LNCaP clone FGC (cell line): ENCODE results near the gene GNRHR.
"Not testable (repeated sequence)": the region's sequence is repeated elsewhere in the genome, so short reads cannot be mapped to it uniquely, and the experiment has no call there.

Source experiments
- DNase-seq: peaks from one replicate; pipeline ENCODE4 v3.0.0-alpha.2; 2011; ENCODE audit warnings: low read depth
- H3K4me3 ChIP-seq: 2 replicates; pipeline ENCODE4 v1.5.1; 2011; ENCODE audit warnings: mild to moderate bottlenecking, low read depth, low read length, control low read depth
- TF ChIP-seq, protein P1 (sequence below): IDR thresholded peaks from 2 replicates; pipeline ENCODE4 v1.5.1; 2012; ENCODE audit warnings: mild to moderate bottlenecking; ENCODE audit not compliant: control insufficient read depth, insufficient read depth; ENCODE audit errors: extremely low read depth

GNRHR gene

DNA sequence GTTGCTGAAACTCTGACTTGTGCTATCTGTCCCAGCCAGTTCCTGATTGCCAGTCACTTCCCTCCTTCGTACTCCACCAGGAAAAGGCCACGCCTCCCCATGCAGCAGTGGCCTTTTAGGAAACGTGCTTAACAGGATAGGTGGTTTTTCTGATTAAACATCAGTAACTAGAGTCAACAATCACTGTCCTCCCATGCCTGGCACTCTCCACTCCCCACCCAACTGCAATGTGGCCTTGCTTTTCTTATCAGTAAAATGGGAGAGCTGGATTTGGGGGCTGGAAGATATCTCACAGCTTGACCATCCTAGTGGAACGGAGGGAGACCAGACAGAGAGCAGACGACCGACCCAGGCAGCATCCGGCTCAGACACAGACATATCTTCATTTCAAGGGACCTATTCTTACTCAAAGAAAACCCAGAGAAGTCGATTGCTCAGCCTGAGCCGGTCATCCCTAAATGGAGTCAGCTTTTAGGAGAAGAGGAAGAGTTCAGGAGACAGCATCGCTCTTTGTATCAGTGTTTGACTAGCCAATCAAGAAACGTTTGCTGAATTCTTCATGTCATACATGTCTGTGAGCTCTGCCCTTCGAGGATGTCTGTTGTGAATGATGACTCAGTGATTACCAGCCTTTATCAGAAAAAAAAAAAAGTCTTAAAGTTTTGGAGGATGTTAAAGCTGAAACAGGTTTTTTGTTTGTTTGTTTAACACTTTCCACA, 40.5 kb downstream of the GNRHR start:
- 0 out of 2 replicates have a peak overlapping the region, but pooled peaks have one; percentile 6 for H3K4me3 ChIP-seq
- TF ChIP-seq, protein P1, sequence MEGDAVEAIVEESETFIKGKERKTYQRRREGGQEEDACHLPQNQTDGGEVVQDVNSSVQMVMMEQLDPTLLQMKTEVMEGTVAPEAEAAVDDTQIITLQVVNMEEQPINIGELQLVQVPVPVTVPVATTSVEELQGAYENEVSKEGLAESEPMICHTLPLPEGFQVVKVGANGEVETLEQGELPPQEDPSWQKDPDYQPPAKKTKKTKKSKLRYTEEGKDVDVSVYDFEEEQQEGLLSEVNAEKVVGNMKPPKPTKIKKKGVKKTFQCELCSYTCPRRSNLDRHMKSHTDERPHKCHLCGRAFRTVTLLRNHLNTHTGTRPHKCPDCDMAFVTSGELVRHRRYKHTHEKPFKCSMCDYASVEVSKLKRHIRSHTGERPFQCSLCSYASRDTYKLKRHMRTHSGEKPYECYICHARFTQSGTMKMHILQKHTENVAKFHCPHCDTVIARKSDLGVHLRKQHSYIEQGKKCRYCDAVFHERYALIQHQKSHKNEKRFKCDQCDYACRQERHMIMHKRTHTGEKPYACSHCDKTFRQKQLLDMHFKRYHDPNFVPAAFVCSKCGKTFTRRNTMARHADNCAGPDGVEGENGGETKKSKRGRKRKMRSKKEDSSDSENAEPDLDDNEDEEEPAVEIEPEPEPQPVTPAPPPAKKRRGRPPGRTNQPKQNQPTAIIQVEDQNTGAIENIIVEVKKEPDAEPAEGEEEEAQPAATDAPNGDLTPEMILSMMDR, result no peak
- DNase-seq, result peak; percentile 89

DNA sequence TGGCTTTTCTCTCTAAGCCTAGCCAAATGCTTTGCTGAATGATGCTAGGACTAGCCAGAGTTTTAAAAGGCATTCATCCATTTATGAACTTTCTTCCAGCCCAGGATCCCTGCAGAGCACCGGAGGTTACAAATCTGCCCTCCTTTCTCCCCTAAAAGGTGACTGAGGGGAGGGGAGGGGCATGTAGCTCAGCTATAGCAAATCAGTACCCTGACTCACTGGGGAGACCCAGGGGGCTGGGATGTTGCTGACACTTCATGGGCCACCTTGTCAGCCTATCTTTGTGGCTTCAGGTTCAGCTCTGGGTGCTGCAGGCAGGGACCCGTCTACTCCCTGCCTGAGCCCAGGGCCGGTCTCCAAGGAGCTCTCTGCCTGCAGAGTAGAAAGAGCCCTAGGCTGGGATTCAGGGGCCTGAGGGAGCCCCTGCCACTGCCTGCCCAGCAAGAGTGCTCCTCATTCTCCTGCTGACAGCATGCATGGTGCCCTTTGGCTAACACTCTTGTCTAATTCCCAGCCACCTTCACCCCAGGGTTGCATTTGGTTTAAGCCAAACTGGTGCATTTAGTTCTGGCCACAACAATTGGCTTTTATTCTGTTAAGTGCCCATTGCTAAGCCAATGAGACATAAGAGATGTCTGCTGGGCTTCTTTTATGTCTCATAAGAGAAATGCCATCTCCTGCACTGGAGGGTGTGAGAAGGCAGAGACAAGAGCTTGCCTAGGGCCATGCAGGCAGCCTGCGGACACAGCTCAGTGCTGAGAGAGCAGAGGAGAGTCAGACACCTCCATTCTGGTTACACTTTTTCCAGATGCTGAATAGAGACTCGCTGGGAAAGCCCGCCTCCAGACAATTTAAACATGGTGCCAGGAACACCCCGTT, 41.3 kb downstream of the GNRHR start:
- TF ChIP-seq, protein P1, result no peak
- 0 out of 2 replicates have a peak overlapping the region, but pooled peaks have one; percentile 6 for H3K4me3 ChIP-seq
- no peak for DNase-seq

DNA sequence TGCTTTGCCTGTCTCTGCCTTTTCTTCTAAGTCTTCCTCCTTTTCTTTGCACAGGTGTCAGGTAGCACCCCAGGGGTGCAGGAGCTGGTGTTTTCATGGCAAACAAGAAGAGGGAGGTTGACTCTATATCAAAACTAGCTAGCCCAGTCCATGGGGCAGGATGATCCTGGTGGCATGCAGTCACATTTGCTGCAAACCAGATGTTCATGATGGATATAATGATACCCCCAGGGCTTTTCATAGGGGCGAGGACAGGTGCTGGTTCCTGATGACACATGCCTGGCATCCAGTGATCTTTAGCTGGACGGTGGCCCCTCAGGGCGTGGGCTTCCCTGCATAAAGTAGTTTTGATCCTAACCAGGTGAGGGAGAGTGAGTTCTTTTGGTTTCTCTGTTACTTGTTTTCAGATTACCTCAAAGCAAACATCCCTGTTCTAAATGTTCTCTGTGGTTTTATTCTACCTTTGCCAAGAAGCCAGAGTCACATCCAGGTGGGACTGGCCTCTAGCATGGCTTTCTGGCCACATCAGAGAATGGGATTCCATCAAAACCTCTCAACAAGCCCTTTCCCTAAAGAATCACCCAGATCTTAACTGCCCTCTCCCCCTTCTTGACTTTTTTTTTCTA, 42.1 kb downstream of the GNRHR start:
- DNase-seq, result peak; percentile 75
- H3K4me3 ChIP-seq, result peak overlapping the region; percentile 22
- TF ChIP-seq, protein P1, result no peak

DNA sequence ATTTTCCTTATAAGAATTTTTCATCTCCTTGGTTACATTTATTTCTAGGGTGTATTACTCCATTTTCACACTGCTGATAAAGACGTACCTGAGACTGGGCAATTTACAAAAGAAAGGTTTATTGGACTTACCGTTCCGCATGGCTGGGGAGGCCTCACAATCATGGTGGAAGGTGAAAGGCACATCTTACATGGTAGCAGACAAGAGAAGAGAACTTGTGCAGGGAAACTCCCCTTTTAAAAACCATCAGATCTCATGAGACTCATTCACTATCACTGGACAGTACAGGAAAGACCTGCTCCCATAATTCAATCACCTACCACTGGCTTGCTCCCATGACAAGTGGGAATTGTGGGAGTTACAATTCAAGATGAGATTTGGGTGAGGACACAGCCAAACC, 47.5 kb downstream of the GNRHR start:
- DNase-seq, H3K4me3 ChIP-seq: not testable (repeated sequence)

DNA sequence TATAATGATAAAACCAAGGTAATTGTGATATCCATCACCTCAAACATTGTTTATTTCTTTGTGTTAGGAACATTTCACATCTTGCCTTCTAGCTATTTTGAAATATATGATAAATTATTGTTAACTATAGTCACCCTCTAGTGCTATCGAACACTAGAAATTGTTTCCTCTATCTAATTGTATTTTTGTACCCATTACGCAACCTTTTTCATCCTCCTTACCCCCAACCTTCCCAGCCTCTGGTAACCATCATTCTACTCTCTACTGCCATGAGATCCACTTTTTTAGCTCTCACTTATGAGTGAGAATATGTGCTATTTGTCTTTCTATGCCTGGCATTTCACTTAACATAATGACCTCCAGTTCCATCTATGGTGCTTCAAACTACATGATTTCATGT, 49.3 kb downstream of the GNRHR start:
- TF ChIP-seq, protein P1, result no peak
- no peak for DNase-seq

DNA sequence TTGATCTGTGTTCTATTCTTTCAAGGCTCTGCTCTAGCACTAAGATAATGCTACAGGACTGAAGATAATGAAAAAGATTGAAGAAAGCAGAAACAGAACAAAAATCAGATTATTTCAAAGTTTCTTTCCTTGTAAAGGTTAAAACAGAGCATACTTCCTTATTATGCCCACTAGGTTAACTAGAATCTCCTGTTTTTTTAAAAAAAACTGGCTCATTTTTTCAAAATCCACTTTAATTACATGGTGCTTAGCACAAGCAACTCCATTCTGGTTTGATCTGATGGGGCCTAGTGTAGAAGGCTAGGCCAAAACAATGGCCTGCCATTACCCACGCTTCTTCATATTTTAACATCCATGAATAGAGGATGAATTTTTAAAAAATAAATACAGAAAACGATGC, 52.0 kb downstream of the GNRHR start:
- H3K4me3 ChIP-seq, result peak overlapping the region; percentile 88
- TF ChIP-seq, protein P1, result no peak
- DNase-seq, result no peak

More for the DNA sequence above, 49.3 kb downstream of the GNRHR start:
- no peak overlapping the region for H3K4me3 ChIP-seq

DNA sequence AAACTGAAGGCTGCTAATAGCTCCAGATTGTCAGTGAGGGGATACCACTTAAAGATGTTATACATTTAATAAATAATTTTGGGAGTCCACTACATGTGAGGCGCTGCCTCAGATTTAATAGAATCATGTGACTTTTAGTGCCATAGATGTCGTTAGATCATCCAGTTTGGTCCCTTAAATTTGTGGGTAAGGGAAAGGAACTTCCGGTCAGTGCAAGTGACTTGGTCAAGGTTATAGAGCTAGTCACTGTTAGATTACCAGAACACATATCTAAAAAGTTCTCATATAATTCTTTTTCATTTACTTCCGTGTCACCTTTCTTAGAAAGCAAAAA, 52.7 kb downstream of the GNRHR start:
- peak overlapping the region; percentile 88 for H3K4me3 ChIP-seq
- DNase-seq, result no peak
- TF ChIP-seq, protein P1, result no peak
